ENCODE measurements around the gene UBE2D2. TPM values are rescaled to one million over a fixed set of nuclear protein-coding genes. Genes with fewer than 3 reads are reported as not detected.
"Not testable (repeated sequence)": the region's sequence is repeated elsewhere in the genome, so short reads cannot be mapped to it uniquely, and the experiment has no call there.

The UBE2D2 gene
- total RNA-seq, 4 donors from 2014 or later, result 80.0 to 99.8 (median 85.0) TPM

GRCh38 chr5:139593716-139594319 lies 32.7 kb downstream of the UBE2D2 start:
- TF ChIP-seq CTCF (IDR thresholded peaks at IDR 0.05) (no peak), POLR2A (IDR thresholded peaks at IDR 0.05) (no peak)
- DNase-seq (ENCODE audit: low spot score in 2 of 2), result no peak
- 47 to 55% methylated on average over 3 of the region's 3 CpGs for WGBS, 2 donors
- intact Hi-C loops (cut with DNase I; ENCODE audit: low total_unique reads), result no loop called here
- H3K4me3 ChIP-seq (ENCODE audit: low read depth, poor library complexity, severe bottlenecking), result no peak overlapping the region

- intact Hi-C loops (cut with DNase I; ENCODE audit: low total_unique reads), result no loop called here
- DNase-seq (ENCODE audit: low spot score in 2 of 2), result no peak
- no peak for TF ChIP-seq CTCF (IDR thresholded peaks at IDR 0.05)
- TF ChIP-seq POLR2A (IDR thresholded peaks at IDR 0.05), result no peak
- H3K4me3 ChIP-seq (ENCODE audit: low read depth, poor library complexity, severe bottlenecking), result no peak overlapping the region
Observed at GRCh38 chr5:139597134-139597533, 36.0 kb downstream of the UBE2D2 start.

- DNase-seq (ENCODE audit: low spot score in 2 of 2); intact Hi-C loops (cut with DNase I; ENCODE audit: low total_unique reads): not testable (repeated sequence)
- WGBS, 2 donors, result 94 to 99% methylated on average over 5 of the region's 5 CpGs
Observed at GRCh38 chr5:139598601-139598965, 37.4 kb downstream of the UBE2D2 start.

GRCh38 chr5:139600336-139600949 lies 39.3 kb downstream of the UBE2D2 start:
- no peak for DNase-seq (ENCODE audit: low spot score in 2 of 2)
- intact Hi-C loops (cut with DNase I; ENCODE audit: low total_unique reads), result no loop called here
- 91 to 95% methylated on average over 7 of the region's 7 CpGs for WGBS, 2 donors
- H3K4me3 ChIP-seq (ENCODE audit: low read depth, poor library complexity, severe bottlenecking), result no peak overlapping the region
- TF ChIP-seq POLR2A (IDR thresholded peaks at IDR 0.05) (no peak), CTCF (IDR thresholded peaks at IDR 0.05) (no peak)

More at GRCh38 chr5:139598601-139598965, 37.4 kb downstream of the UBE2D2 start:
- H3K4me3 ChIP-seq (ENCODE audit: low read depth, poor library complexity, severe bottlenecking), result not testable (repeated sequence)

- DNase-seq (ENCODE audit: low spot score in 2 of 2), result no peak
- intact Hi-C loops (cut with DNase I; ENCODE audit: low total_unique reads), result no loop called here
- 95 to 97% methylated on average over 12 of the region's 12 CpGs for WGBS, 2 donors
- H3K4me3 ChIP-seq (ENCODE audit: low read depth, poor library complexity, severe bottlenecking), result no peak overlapping the region
- TF ChIP-seq POLR2A (IDR thresholded peaks at IDR 0.05) (no peak), CTCF (IDR thresholded peaks at IDR 0.05) (no peak)
Observed at GRCh38 chr5:139601429-139601828, 40.3 kb downstream of the UBE2D2 start.

- DNase-seq (ENCODE audit: low spot score in 2 of 2); H3K4me3 ChIP-seq (ENCODE audit: low read depth, poor library complexity, severe bottlenecking); intact Hi-C loops (cut with DNase I; ENCODE audit: low total_unique reads): not testable (repeated sequence)
- 91 to 95% methylated on average over 9 of the region's 9 CpGs for WGBS, 2 donors
Observed at GRCh38 chr5:139601948-139602347, 40.8 kb downstream of the UBE2D2 start.

GRCh38 chr5:139605887-139606286 lies 44.7 kb downstream of the UBE2D2 start:
- DNase-seq (ENCODE audit: low spot score in 2 of 2), result peak in 1 of 2 donors; percentile 18
- no peak overlapping the region for H3K4me3 ChIP-seq (ENCODE audit: low read depth, poor library complexity, severe bottlenecking)
- 97% methylated on average over 8 of the region's 8 CpGs for WGBS, 2 donors
- TF ChIP-seq POLR2A (IDR thresholded peaks at IDR 0.05) (no peak), CTCF (IDR thresholded peaks at IDR 0.05) (no peak)
- intact Hi-C loops (cut with DNase I; ENCODE audit: low total_unique reads), result no loop called here
